H1 (cell line): ENCODE results near the gene RIOK3. TPM values are rescaled to one million over a fixed set of nuclear protein-coding genes. Genes with fewer than 3 reads are reported as not detected.

ENCODE experiments used
- CTCF ChIA-PET: fragments of 300-600 bp; sonication (Branson Sonifier 250); formaldehyde crosslinking; loops from one replicate; lab custom pipeline; 2021; ENCODE audit not compliant: partially characterized antibody; lab: Charles Lee
- POLR2A ChIA-PET: fragments of 300-600 bp; sonication (Branson Sonifier 250); formaldehyde crosslinking; loops from one replicate; lab custom pipeline; 2021; ENCODE audit warnings: inconsistent platforms; ENCODE audit not compliant: partially characterized antibody; lab: Charles Lee
- DNase-seq, 2 experiments: peaks; one replicate each; pipeline versions ENCODE4 v3.0.0 to v3.0.0-alpha.2; 2010 to 2022; ENCODE audit warnings: low spot score in 2 of 2, low read depth in 1 of 2, mixed read lengths in 1 of 2
- FAIRE-seq: peaks from 2 replicates; lab custom pipeline; 2011; peaks lifted over from hg19 to GRCh38; lab: Jason Lieb, UNC
- H2AFZ ChIP-seq: 2 replicates; pipeline ENCODE4 v1.8.1; 2012; ENCODE audit warnings: low read length, inconsistent platforms
- H2AK5ac ChIP-seq: 2 replicates; pipeline ENCODE4 v1.6.1; 2013; ENCODE audit warnings: low read depth, low read length
- H2BK120ac ChIP-seq: replicated peaks from 2 replicates; pipeline ENCODE3; 2013; ENCODE audit warnings: low read depth, low read length, inconsistent platforms
- H2BK12ac ChIP-seq: 2 replicates; pipeline ENCODE4 v1.6.1; 2013; ENCODE audit warnings: low read depth, low read length
- H2BK15ac ChIP-seq: 2 replicates; pipeline ENCODE4 v1.6.1; 2013; ENCODE audit warnings: low read length
- H2BK20ac ChIP-seq: 2 replicates; pipeline ENCODE4 v1.6.1; 2013; ENCODE audit warnings: low read length
- H2BK5ac ChIP-seq: 2 replicates; pipeline ENCODE4 v1.6.1; 2013; ENCODE audit warnings: low read depth, low read length
- H3K14ac ChIP-seq: 2 replicates; pipeline ENCODE4 v1.6.1; 2013; ENCODE audit warnings: inconsistent platforms; ENCODE audit not compliant: insufficient read length
- H3K18ac ChIP-seq: 2 replicates; pipeline ENCODE4 v1.6.1; 2013; ENCODE audit warnings: low read length; ENCODE audit errors: extremely low read depth
- H3K23ac ChIP-seq: 2 replicates; pipeline ENCODE4 v1.6.1; 2013; ENCODE audit warnings: inconsistent platforms; ENCODE audit not compliant: insufficient read length
- H3K23me2 ChIP-seq: 2 replicates; pipeline ENCODE4 v1.6.1; 2013; ENCODE audit warnings: low read depth, low read length
- H3K27ac ChIP-seq: 2 replicates; pipeline ENCODE4 v1.6.1; 2011; ENCODE audit warnings: low read depth, low read length, inconsistent platforms
- H3K27me3 ChIP-seq, 4 experiments: replicated peaks in 1 of 4; 1 replicate in 1 of 4; 2 replicates in 3 of 4; pipeline versions ENCODE4 v1.6.1 to v1.8.1; 2011 to 2013; ENCODE audit warnings: low read length in 3 of 4, mild to moderate bottlenecking in 3 of 4, inconsistent platforms in 2 of 4, mixed read lengths in 2 of 4, moderate library complexity in 1 of 4; ENCODE audit not compliant: control insufficient read depth in 3 of 4, insufficient read depth in 3 of 4; ENCODE audit errors: extremely low read depth in 1 of 4
- H3K36me3 ChIP-seq, 4 experiments: 2 replicates each; pipeline versions ENCODE4 v1.6.1 to v1.8.1; 2011 to 2013; ENCODE audit warnings: mild to moderate bottlenecking in 4 of 4, low read length in 3 of 4, moderate library complexity in 2 of 4, control low read depth in 1 of 4, inconsistent platforms in 1 of 4; ENCODE audit not compliant: insufficient read depth in 4 of 4, control insufficient read depth in 2 of 4
- H3K4ac ChIP-seq: replicated peaks from 2 replicates; pipeline ENCODE3; 2013; ENCODE audit warnings: low read length, low read depth, mixed read lengths, inconsistent platforms; ENCODE audit not compliant: insufficient read length
- H3K4me1 ChIP-seq, 4 experiments: replicated peaks in 1 of 4; 1 replicate in 1 of 4; 2 replicates in 3 of 4; pipeline versions ENCODE4 v1.6.1 to v1.8.1; 2011 to 2013; ENCODE audit warnings: low read length in 3 of 4, inconsistent platforms in 2 of 4, mixed read lengths in 1 of 4; ENCODE audit not compliant: insufficient read depth in 4 of 4, control insufficient read depth in 3 of 4
- H3K4me2 ChIP-seq, 2 experiments: 2 replicates each; pipeline versions ENCODE4 v1.6.1 to v1.8.1; 2011 to 2013; ENCODE audit warnings: low read depth in 2 of 2, low read length in 2 of 2, control low read depth in 1 of 2, inconsistent platforms in 1 of 2, mild to moderate bottlenecking in 1 of 2; ENCODE audit not compliant: insufficient read depth in 1 of 2
- H3K4me3 ChIP-seq, 4 experiments: fragments of 200-600, 300-600 bp in 1 of 4; sonication (generic), shearing (Covaris generic), sonication (Bioruptor Twin) in 1 of 4; 2 replicates each; pipeline versions ENCODE4 v1.5.1 to v1.8.1; 2011 to 2016; ENCODE audit warnings: low read length in 4 of 4, low read depth in 3 of 4, control low read depth in 2 of 4, inconsistent platforms in 2 of 4, mild to moderate bottlenecking in 2 of 4, mixed read lengths in 1 of 4, moderate library complexity in 1 of 4; ENCODE audit not compliant: insufficient read depth in 2 of 4; ENCODE audit errors: extremely low read depth in 1 of 4
- H3K56ac ChIP-seq: replicated peaks from 2 replicates; pipeline ENCODE3; 2013; ENCODE audit warnings: low read depth, mild to moderate bottlenecking, mixed read lengths, low read length, inconsistent platforms; ENCODE audit not compliant: insufficient read length
- H3K79me1 ChIP-seq: 2 replicates; pipeline ENCODE4 v1.6.1; 2013; ENCODE audit warnings: low read depth, low read length, control low read depth
- H3K79me2 ChIP-seq, 2 experiments: 2 replicates each; pipeline versions ENCODE4 v1.6.1 to v1.8.1; 2012 to 2013; ENCODE audit warnings: low read length in 2 of 2, mild to moderate bottlenecking in 2 of 2, inconsistent platforms in 1 of 2; ENCODE audit not compliant: insufficient read depth in 2 of 2, control insufficient read depth in 1 of 2
- H3K9ac ChIP-seq, 4 experiments: replicated peaks in 1 of 4; 1 replicate in 1 of 4; 2 replicates in 3 of 4; pipeline versions ENCODE4 v1.6.1 to v1.8.1; 2011 to 2013; ENCODE audit warnings: low read depth in 3 of 4, low read length in 3 of 4, control low read depth in 2 of 4, mild to moderate bottlenecking in 2 of 4, moderate library complexity in 2 of 4, inconsistent platforms in 1 of 4; ENCODE audit errors: extremely low read depth in 1 of 4
- H3K9me3 ChIP-seq, 2 experiments: 2 replicates each; pipeline versions ENCODE4 v1.6.1 to v1.8.1; 2012 to 2013; ENCODE audit warnings: mild to moderate bottlenecking in 2 of 2, moderate library complexity in 2 of 2, control low read depth in 1 of 2, inconsistent platforms in 1 of 2, low read depth in 1 of 2, low read length in 1 of 2, mixed read lengths in 1 of 2; ENCODE audit not compliant: insufficient read depth in 2 of 2
- H4K20me1 ChIP-seq, 2 experiments: replicated peaks in 1 of 2; 2 replicates each; pipeline versions ENCODE3 to v1.8.1; 2011 to 2013; ENCODE audit warnings: inconsistent platforms in 2 of 2, low read length in 2 of 2, mild to moderate bottlenecking in 1 of 2; ENCODE audit not compliant: insufficient read depth in 2 of 2, control insufficient read depth in 1 of 2
- H4K5ac ChIP-seq: 2 replicates; pipeline ENCODE4 v1.6.1; 2013; ENCODE audit warnings: low read length, low read depth, mixed read lengths, inconsistent platforms; ENCODE audit not compliant: insufficient read length
- H4K8ac ChIP-seq: 2 replicates; pipeline ENCODE4 v1.8.0; 2013; ENCODE audit warnings: mild to moderate bottlenecking, moderate library complexity, low read length, inconsistent platforms; ENCODE audit not compliant: insufficient read depth; ENCODE audit errors: extremely low read depth
- H4K91ac ChIP-seq: replicated peaks from 2 replicates; pipeline ENCODE3; 2013; ENCODE audit warnings: low read length, mixed read lengths, inconsistent platforms; ENCODE audit not compliant: insufficient read length
- ASH2L ChIP-seq: fragments of 200-600, 300-600 bp; sonication (generic); IDR thresholded peaks from one replicate; pipeline ENCODE4 v1.7.1; 2017; ENCODE audit warnings: low read length
- CTBP2 ChIP-seq: IDR thresholded peaks from 2 replicates; pipeline ENCODE4 v1.7.0; 2011; ENCODE audit warnings: borderline replicate concordance, mild to moderate bottlenecking, moderate library complexity, mixed read lengths, low read length; ENCODE audit not compliant: insufficient read depth, insufficient read length
- FOSL1 ChIP-seq: IDR thresholded peaks from 2 replicates; pipeline ENCODE4 v1.6.1; 2011; ENCODE audit warnings: mild to moderate bottlenecking, low read depth, low read length, moderate library complexity; ENCODE audit not compliant: insufficient read depth
- GABPA ChIP-seq: IDR thresholded peaks from 2 replicates; pipeline ENCODE4 v1.6.1; 2011; ENCODE audit warnings: mild to moderate bottlenecking, low read length, moderate library complexity, borderline replicate concordance; ENCODE audit not compliant: insufficient read depth
- JUN ChIP-seq: IDR thresholded peaks from 2 replicates; pipeline ENCODE4 v1.6.1; 2011; ENCODE audit warnings: low read depth, mild to moderate bottlenecking, improper control_type of control experiment, low read length
- NANOG ChIP-seq: IDR thresholded peaks from 2 replicates; pipeline ENCODE4 v1.6.1; 2011; ENCODE audit warnings: low read length, low read depth, mild to moderate bottlenecking, inconsistent platforms; ENCODE audit not compliant: insufficient read depth, poor library complexity, severe bottlenecking
- RAD21 ChIP-seq, 2 experiments: IDR thresholded peaks in 1 of 2; conservative IDR thresholded peaks in 1 of 2; 2 replicates each; pipeline ENCODE4 v1.6.1; 2011; ENCODE audit warnings: low read depth in 2 of 2, low read length in 2 of 2, improper control_type of control experiment in 1 of 2, inconsistent platforms in 1 of 2, mild to moderate bottlenecking in 1 of 2, moderate library complexity in 1 of 2
- RBBP5 ChIP-seq: IDR thresholded peaks from 2 replicates; pipeline ENCODE4 v1.7.1; 2012; ENCODE audit warnings: low read depth, mild to moderate bottlenecking, inconsistent platforms, low read length, moderate library complexity, borderline replicate concordance
- SIN3A ChIP-seq, 2 experiments: IDR thresholded peaks in 1 of 2; conservative IDR thresholded peaks in 1 of 2; 2 replicates each; pipeline ENCODE4 v1.6.1; 2011 to 2012; ENCODE audit warnings: low read length in 2 of 2, improper control_type of control experiment in 1 of 2, low read depth in 1 of 2, mild to moderate bottlenecking in 1 of 2
- WGBS, 2 experiments: shearing (Covaris generic) in 1 of 2; methylation state at CpG; one replicate each; pipeline versions ENCODE4 v1.1.6 to v1.1.7; 2013 to 2015; ENCODE audit warnings: low lambda C conversion rate in 2 of 2, mixed read lengths in 2 of 2, inconsistent platforms in 1 of 2, low coverage in 1 of 2, missing lambda C conversion rate in 1 of 2; ENCODE audit not compliant: insufficient replicate concordance in 2 of 2, insufficient coverage in 1 of 2, insufficient read length in 1 of 2; ENCODE audit errors: extremely low coverage in 1 of 2, missing lambda C conversion rate in 1 of 2; 5-methylcytosine and 5-hydroxymethylcytosine counted together
- polyA plus RNA-seq, 7 experiments: library from polyadenylated mRNA; depleted of rRNA in 3 of 7; stranded (reverse) in 5 of 7; unstranded in 2 of 7; fragments of >200 nt in 5 of 7; fragments of 200-250 nt in 2 of 7; gene quantifications; 1 replicate in 5 of 7; 2 replicates in 1 of 7; 4 replicates in 1 of 7; pipeline versions ENCODE4 v1.2.1 to v1.2.3, GENCODE V29; 2011 to 2013; ENCODE audit warnings: missing spikeins in 2 of 7, mixed read lengths in 2 of 7
- total RNA-seq: library from RNA; stranded (reverse); fragmentation: NEBNext Ultra II Directional; extraction: Animal tissue kit (Norgen Biotek cat#: 25700); gene quantifications from 2 replicates; pipeline ENCODE4 v1.2.1, GENCODE V29; 2021
- TF ChIP-seq, protein P1 (sequence below): IDR thresholded peaks from 2 replicates; pipeline ENCODE4 v1.6.1; 2011; ENCODE audit warnings: low read depth, mild to moderate bottlenecking, low read length; ENCODE audit not compliant: insufficient read depth

The RIOK3 gene
- total and polyA plus RNA-seq, 2 of the 8 experiments (the other 6 are each of a cell fraction or from before 2014, with no cell fraction given): 7.5 to 24.3 TPM

DNA sequence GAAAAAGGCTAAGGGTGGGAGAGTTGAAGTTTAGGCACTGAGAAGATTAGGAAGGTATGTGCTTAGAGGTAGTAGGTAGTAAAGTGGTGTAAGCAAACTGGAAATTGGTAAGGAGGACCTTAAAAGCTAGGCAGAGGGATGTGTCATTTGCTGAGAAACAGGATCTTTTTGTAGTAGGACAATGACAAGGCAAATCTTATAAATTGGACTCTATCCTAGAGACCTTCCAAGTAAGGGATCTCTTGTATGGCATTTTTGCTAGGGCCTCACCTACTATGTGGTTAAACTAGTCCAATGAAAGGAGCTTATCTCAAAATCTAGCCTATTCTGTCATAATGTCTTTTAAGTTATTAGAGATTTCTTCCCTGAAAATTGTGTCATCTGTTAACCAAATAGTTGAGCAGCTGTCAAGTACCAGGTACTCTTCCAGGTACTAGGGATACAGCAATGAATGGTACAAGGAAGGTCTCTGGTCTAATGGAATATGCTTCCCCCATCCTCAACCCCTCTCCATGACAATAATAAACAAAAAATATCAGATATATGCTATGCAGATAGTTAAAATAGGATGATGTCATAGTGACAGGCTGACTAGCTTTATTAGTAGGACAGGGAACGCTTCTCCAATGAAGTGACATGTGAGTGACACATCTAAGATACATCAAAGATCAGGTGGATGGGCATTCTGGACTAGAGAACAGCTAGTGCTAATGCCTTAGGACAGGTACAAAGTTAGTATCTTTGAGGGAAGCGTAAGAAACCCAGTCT, 17.7 kb downstream of the RIOK3 start:
- no peak overlapping the region for H3K23ac ChIP-seq
- no peak overlapping the region for H3K9ac ChIP-seq
- H3K4ac ChIP-seq: no peak overlapping the region
- H3K27me3 ChIP-seq: no peaks in the 10 kb centered on the region
- H3K79me2 ChIP-seq: no peaks in the 10 kb centered on the region
- H3K56ac ChIP-seq: no peak overlapping the region
- no peak overlapping the region for H2BK12ac ChIP-seq
- no peak overlapping the region for H3K14ac ChIP-seq
- peaks cover 2 to 3% of the 10 kb centered on the region in 2 experiments for H4K20me1 ChIP-seq
- POLR2A ChIA-PET: interaction anchor here (1.0 kb wide), 1 partner anchor 10 kb away, joined by 3 read pairs; no protein-coding TSS in a partner anchor
- no peak overlapping the region for H2BK120ac ChIP-seq
- no peaks in the 10 kb centered on the region; the same call in 1 of the 2 replicates for H3K23me2 ChIP-seq
- H2AFZ ChIP-seq: no peak overlapping the region
- no peak overlapping the region for H2BK15ac ChIP-seq
- no peak overlapping the region for H3K4me2 ChIP-seq
- 87% methylated on average over 2 of the region's 2 CpGs; no CpG with 5 or more reads in 1 of the 2 experiments for WGBS, 2 experiments
- no peak overlapping the region for H3K18ac ChIP-seq
- no peak overlapping the region for H4K8ac ChIP-seq
- H3K79me1 ChIP-seq: no peaks in the 10 kb centered on the region
- no peak overlapping the region for H2BK20ac ChIP-seq
- H2AK5ac ChIP-seq: no peak overlapping the region
- H4K91ac ChIP-seq: no peak overlapping the region
- no peaks in the 10 kb centered on the region for H3K4me1 ChIP-seq
- H3K4me3 ChIP-seq: no peak overlapping the region
- H3K36me3 ChIP-seq: peaks cover 5 to 63% (median 18%) of the 10 kb centered on the region in 4 experiments; a peak in 7 of 8 replicates
- H2BK5ac ChIP-seq: no peak overlapping the region
- CTCF ChIA-PET: interaction anchor here (0.6 to 1.3 kb wide), 4 partner anchors 23 to 1594 kb away, joined by 3 to 5 read pairs (median 3); no protein-coding TSS in a partner anchor
- no peak overlapping the region for H4K5ac ChIP-seq
- H3K9me3 ChIP-seq: no peaks in the 10 kb centered on the region
- DNase-seq: no peak
- no peak overlapping the region for H3K27ac ChIP-seq
- no peak for FAIRE-seq
- TF ChIP-seq GABPA: no peak
- no peak for TF ChIP-seq CTBP2
- TF ChIP-seq NANOG: no peak
- no peak for TF ChIP-seq ASH2L
- no peak for TF ChIP-seq FOSL1
- TF ChIP-seq SIN3A (conservative IDR thresholded peaks at IDR 0.05 in 1 of 2, IDR thresholded peaks at IDR 0.05 in 1 of 2; ENCODE audit: low read depth in 1 of 2, low read length in 2 of 2): no peak
- TF ChIP-seq, protein P1, sequence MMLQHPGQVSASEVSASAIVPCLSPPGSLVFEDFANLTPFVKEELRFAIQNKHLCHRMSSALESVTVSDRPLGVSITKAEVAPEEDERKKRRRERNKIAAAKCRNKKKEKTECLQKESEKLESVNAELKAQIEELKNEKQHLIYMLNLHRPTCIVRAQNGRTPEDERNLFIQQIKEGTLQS: no peak
- TF ChIP-seq JUN: no peak
- TF ChIP-seq RAD21 (IDR thresholded peaks at IDR 0.05 in 1 of 2, conservative IDR thresholded peaks at IDR 0.05 in 1 of 2; ENCODE audit: low read depth in 2 of 2, low read length in 2 of 2): no peak
- no peak for TF ChIP-seq RBBP5
